NCI-H1436 (cell line): ENCODE results near the gene TRAPPC4.

Experiments
- DNase-seq: peaks from one replicate; lab custom pipeline; 2025; lab: John Stamatoyannopoulos, UW

Gene TRAPPC4

GRCh38 chr11:119067371-119068222 is 49.0 kb downstream of the TRAPPC4 start, which contains the start of gene VPS11:
TSS of gene VPS11 (plus strand) at chr11:119067818. CDS start at chr11:119067824, 6 bp downstream.
- peak; percentile 93 for DNase-seq
